ENCODE results near the gene NR6A1. TPM values are rescaled to one million over a fixed set of nuclear protein-coding genes. Genes with fewer than 3 reads are reported as not detected.

NR6A1 gene
- total RNA-seq, 4 donors from 2014 or later = 1.7 to 8.4 (median 5.5) TPM

DNA sequence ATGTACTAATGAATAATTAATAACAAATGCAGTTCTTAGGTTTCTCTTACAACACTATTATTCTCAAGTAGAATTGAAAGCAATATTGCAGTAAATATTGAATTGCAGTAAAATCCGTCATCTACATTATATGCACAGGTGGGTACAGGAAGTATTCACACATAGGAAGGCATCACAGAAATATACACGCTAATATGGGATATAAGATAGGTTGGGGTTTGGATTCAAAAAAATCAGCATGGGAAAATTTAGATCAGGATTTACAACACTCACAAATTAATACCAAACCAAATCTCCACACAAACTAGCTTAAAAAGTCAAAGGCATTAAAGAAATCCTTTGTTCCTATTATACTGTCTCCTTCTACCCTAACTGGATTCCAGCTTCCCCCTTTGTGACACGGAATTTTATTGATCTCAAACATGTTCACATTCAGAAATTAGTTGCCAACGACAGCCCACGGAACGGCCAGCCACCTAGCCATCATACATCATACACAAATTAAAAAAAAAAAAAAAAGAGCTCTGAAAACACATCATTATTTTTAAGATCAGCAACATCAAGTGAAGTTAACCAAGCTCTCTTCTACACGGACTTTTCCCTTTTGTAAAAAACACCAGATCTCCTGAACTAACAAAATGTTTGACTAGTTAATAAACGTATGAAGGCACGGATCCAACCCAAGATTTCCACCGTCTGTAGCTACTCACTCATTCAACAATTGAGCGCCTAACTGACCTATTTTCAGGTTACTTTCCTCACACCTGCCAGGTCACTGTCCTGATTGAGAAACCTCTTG, 2.2 kb downstream of the NR6A1 start:
- Histone ChIP-seq H3K36me3 (no peaks in the 10 kb centered on the region), H3K4me1 (peaks cover 0 to 46% (median 11%) of the 10 kb centered on the region in 4 donors), H3K4me3 (peak overlapping the region in 3 of 4 donors; percentile 71 to 94 (median 73)), H3K9me3 (no peaks in the 10 kb centered on the region), H3K27me3 (peaks cover 0 to 10% of the 10 kb centered on the region in 2 donors), H3K27ac (peak overlapping the region in 2 of 4 donors; percentile 38 to 86)
- no peak for DNase-seq (ENCODE audit: low spot score in 2 of 2)
- TF ChIP-seq, protein P1, sequence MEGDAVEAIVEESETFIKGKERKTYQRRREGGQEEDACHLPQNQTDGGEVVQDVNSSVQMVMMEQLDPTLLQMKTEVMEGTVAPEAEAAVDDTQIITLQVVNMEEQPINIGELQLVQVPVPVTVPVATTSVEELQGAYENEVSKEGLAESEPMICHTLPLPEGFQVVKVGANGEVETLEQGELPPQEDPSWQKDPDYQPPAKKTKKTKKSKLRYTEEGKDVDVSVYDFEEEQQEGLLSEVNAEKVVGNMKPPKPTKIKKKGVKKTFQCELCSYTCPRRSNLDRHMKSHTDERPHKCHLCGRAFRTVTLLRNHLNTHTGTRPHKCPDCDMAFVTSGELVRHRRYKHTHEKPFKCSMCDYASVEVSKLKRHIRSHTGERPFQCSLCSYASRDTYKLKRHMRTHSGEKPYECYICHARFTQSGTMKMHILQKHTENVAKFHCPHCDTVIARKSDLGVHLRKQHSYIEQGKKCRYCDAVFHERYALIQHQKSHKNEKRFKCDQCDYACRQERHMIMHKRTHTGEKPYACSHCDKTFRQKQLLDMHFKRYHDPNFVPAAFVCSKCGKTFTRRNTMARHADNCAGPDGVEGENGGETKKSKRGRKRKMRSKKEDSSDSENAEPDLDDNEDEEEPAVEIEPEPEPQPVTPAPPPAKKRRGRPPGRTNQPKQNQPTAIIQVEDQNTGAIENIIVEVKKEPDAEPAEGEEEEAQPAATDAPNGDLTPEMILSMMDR (IDR thresholded peaks at IDR 0.05) = no peak
- peak in 1 of 2 donors; percentile 9 for TF ChIP-seq EP300 (IDR thresholded peaks at IDR 0.05)
- TF ChIP-seq POLR2A (IDR thresholded peaks at IDR 0.05) = no peak
- 25 to 26% methylated on average over 11 of the region's 11 CpGs for WGBS, 2 donors

DNA sequence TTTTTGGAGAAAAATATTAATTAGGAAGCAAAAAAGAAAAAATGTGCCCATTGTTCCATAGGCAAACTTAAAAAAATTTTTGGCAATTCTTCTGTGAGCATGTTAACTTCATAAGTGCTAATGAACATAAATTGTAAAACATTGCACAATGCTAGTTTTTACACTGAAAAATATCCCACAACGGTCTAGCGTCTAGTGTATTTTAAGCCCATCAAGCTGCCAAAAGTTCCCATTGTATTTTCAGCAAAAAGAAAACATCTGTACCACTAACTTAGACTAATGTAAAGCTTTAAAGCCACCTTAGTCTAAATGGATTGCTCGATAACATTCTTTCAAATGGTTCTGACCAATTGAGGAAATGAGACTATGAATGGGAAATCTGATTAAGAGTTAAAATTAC, 2.8 kb downstream of the NR6A1 start:
- WGBS, 2 donors = 42 to 60% methylated on average over 3 of the region's 3 CpGs
- no peaks in the 10 kb centered on the region for H3K9me3 ChIP-seq
- peaks cover 0 to 10% of the 10 kb centered on the region in 2 donors for H3K27me3 ChIP-seq
- no peak overlapping the region for H3K27ac ChIP-seq
- peaks cover 0 to 46% (median 11%) of the 10 kb centered on the region in 4 donors for H3K4me1 ChIP-seq
- no peak overlapping the region for H3K4me3 ChIP-seq
- no peak for TF ChIP-seq POLR2A (IDR thresholded peaks at IDR 0.05)
- TF ChIP-seq, protein P1 (IDR thresholded peaks at IDR 0.05) = no peak
- TF ChIP-seq EP300 (IDR thresholded peaks at IDR 0.05) = no peak
- no peak for DNase-seq (ENCODE audit: low spot score in 2 of 2)
- H3K36me3 ChIP-seq = no peaks in the 10 kb centered on the region

GRCh38 chr9:124767821-124768220, 3.3 kb downstream of the NR6A1 start:
- DNase-seq (ENCODE audit: low spot score in 2 of 2) = no peak

DNA sequence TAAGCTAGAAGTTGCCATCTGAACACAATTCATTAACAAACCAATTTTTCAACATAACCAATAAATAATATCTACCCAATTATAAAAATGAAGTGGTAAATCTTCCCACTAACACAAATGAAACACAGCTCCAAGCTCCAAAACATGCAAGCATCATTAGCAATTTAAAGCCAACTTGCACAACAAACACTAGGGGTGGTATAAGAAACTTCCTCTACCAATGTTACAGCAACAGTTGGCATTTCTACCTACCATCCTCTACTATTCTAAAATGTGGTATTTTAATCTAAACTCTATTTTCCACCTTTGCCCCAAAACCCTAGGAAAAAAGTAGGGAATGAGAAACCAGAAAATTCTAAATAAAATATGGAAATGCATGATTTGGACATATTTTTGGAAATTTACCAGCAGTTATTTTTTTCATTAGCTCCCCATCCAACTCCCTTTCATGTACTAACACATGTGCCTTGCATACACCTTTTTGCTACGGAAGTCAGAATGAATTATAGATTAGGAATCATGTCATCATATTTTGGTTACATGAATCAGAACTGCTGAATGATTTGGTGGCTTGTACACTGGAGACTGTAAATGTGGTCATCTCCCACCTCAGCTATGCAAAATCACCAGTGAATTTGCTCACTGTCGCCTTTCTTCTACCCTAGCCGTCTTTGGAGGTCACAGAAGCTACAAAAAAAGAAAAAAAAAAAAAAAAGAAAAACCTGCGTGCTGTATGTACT, 4.1 kb downstream of the NR6A1 start:
- H3K9me3 ChIP-seq = no peaks in the 10 kb centered on the region
- peaks cover 0 to 15% of the 10 kb centered on the region in 2 donors for H3K27me3 ChIP-seq
- H3K36me3 ChIP-seq = no peaks in the 10 kb centered on the region
- TF ChIP-seq EP300 (IDR thresholded peaks at IDR 0.05) = no peak
- no peak for TF ChIP-seq POLR2A (IDR thresholded peaks at IDR 0.05)
- TF ChIP-seq, protein P1 (IDR thresholded peaks at IDR 0.05) = no peak
- DNase-seq (ENCODE audit: low spot score in 2 of 2) = no peak
- no peak overlapping the region for H3K4me3 ChIP-seq
- no peak overlapping the region for H3K27ac ChIP-seq
- 78 to 79% methylated on average over 4 of the region's 4 CpGs for WGBS, 2 donors
- peaks cover 0 to 40% (median 10%) of the 10 kb centered on the region in 4 donors for H3K4me1 ChIP-seq

More at GRCh38 chr9:124767821-124768220, 3.3 kb downstream of the NR6A1 start:
- WGBS, 2 donors = 29 to 43% methylated on average over 2 of the region's 2 CpGs
- Histone ChIP-seq H3K27ac (no peak overlapping the region), H3K9me3 (no peaks in the 10 kb centered on the region), H3K4me1 (peaks cover 0 to 46% (median 11%) of the 10 kb centered on the region in 4 donors), H3K36me3 (no peaks in the 10 kb centered on the region), H3K27me3 (peaks cover 0 to 11% of the 10 kb centered on the region in 2 donors), H3K4me3 (no peak overlapping the region)
- TF ChIP-seq, protein P1 (IDR thresholded peaks at IDR 0.05) = no peak
- TF ChIP-seq POLR2A (IDR thresholded peaks at IDR 0.05) (no peak), EP300 (IDR thresholded peaks at IDR 0.05) (no peak)

DNA sequence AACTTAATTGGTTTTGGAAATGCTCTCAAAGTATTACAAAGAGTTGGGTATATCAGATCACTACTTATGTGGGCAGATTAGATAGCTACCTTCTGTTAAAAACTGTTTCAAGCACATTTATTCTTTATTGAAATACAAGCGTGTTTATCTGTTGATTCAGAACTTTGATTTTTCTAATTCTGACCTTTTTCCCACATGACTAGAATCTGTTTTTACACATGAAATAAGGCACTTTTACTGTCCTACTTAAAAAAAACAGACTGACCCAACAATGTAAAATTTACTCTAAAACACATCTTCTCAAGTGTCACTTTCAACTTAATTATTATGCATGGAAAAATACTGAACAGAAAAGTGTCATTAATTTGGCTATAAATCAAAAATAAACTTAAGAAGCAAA, 4.8 kb downstream of the NR6A1 start:
- Histone ChIP-seq H3K4me3 (no peak overlapping the region), H3K9me3 (no peaks in the 10 kb centered on the region), H3K36me3 (no peaks in the 10 kb centered on the region), H3K4me1 (peaks cover 0 to 36% (median 10%) of the 10 kb centered on the region in 4 donors), H3K27ac (no peak overlapping the region), H3K27me3 (peaks cover 0 to 15% of the 10 kb centered on the region in 2 donors)
- TF ChIP-seq, protein P1 (IDR thresholded peaks at IDR 0.05) = no peak
- no peak for TF ChIP-seq POLR2A (IDR thresholded peaks at IDR 0.05)
- 93 to 96% methylated on average over 1 of the region's 1 CpG for WGBS, 2 donors
- DNase-seq (ENCODE audit: low spot score in 2 of 2) = no peak
